Panc1 (cell line): ENCODE results near the gene ZNF146. TPM values are rescaled to one million over a fixed set of nuclear protein-coding genes. Genes with fewer than 3 reads are reported as not detected.

Experiments used
- ATAC-seq: fragments of 200-7000 bp; cut with Tn5 transposase; 2 replicates; pipeline ENCODE4 v1.9.1; 2020; ENCODE audit warnings: mild to moderate bottlenecking, moderate library complexity
- BruUV-seq: library from RNA; stranded (reverse); fragments of 400-500 nt; replicated peaks from 2 replicates; lab custom pipeline; 2021; lab: Mats Ljungman, UMichigan
- CTCF ChIA-PET: fragments of 300-600 bp; sonication (Branson Sonifier 250); formaldehyde crosslinking; loops from one replicate; lab custom pipeline; 2022; ENCODE audit warnings: antibody characterized with exemption; lab: Charles Lee
- POLR2A ChIA-PET: fragments of 300-600 bp; sonication (Branson Sonifier 250); formaldehyde crosslinking; loops from one replicate; lab custom pipeline; 2022; ENCODE audit warnings: antibody characterized with exemption; lab: Charles Lee
- DNase-seq: peaks from one replicate; pipeline ENCODE4 v3.0.0-alpha.2; 2010; ENCODE audit warnings: low read depth, low spot score
- H3K27ac ChIP-seq: 2 replicates; pipeline ENCODE4 v1.5.1; 2011; ENCODE audit warnings: mild to moderate bottlenecking, low read length, inconsistent platforms
- H3K27me3 ChIP-seq: fragments of 200-500 bp; sonication (Bioruptor generic); 2 replicates; pipeline ENCODE4 v1.6.0; 2014; ENCODE audit warnings: low read length, inconsistent platforms; ENCODE audit not compliant: control insufficient read depth, insufficient read depth
- H3K36me3 ChIP-seq: fragments of 200-500 bp; sonication (Bioruptor generic); 2 replicates; pipeline ENCODE4 v1.5.1; 2014; ENCODE audit warnings: inconsistent platforms, mild to moderate bottlenecking, low read length, moderate library complexity; ENCODE audit not compliant: control insufficient read depth, insufficient read depth
- H3K4me1 ChIP-seq: 2 replicates; pipeline ENCODE4 v1.5.1; 2011; ENCODE audit warnings: inconsistent platforms, mild to moderate bottlenecking, low read length, moderate library complexity; ENCODE audit not compliant: control insufficient read depth, insufficient read depth
- H3K4me3 ChIP-seq, 2 experiments: 2 replicates each; pipeline ENCODE4 v1.5.1; 2011 to 2012; ENCODE audit warnings: low read depth in 2 of 2, low read length in 2 of 2, mild to moderate bottlenecking in 2 of 2, inconsistent platforms in 1 of 2, moderate library complexity in 1 of 2
- H3K9me3 ChIP-seq: fragments of 200-500 bp; sonication (Bioruptor generic); 2 replicates; pipeline ENCODE4 v1.5.1; 2014; ENCODE audit warnings: low read depth, mild to moderate bottlenecking, inconsistent platforms, low read length, moderate library complexity; ENCODE audit not compliant: control insufficient read depth, insufficient read depth
- CTCF ChIP-seq: fragments of 450-650 bp; IDR thresholded peaks from 2 replicates; pipeline ENCODE4 v1.5.1; 2017; ENCODE audit warnings: mild to moderate bottlenecking
- POLR2AphosphoS5 ChIP-seq: IDR thresholded peaks from 2 replicates; pipeline ENCODE4 v1.6.1; 2012; ENCODE audit warnings: mild to moderate bottlenecking, low read depth, low read length, moderate library complexity
- REST ChIP-seq, 2 experiments: IDR thresholded peaks; 2 replicates each; pipeline ENCODE4 v1.6.1; 2011 to 2012; ENCODE audit warnings: low read depth in 2 of 2, control low read depth in 1 of 2, low read length in 1 of 2, mild to moderate bottlenecking in 1 of 2, moderate library complexity in 1 of 2; ENCODE audit not compliant: insufficient read depth in 1 of 2
- SIN3A ChIP-seq: IDR thresholded peaks from 2 replicates; pipeline ENCODE4 v1.6.1; 2012; ENCODE audit warnings: low read depth, mild to moderate bottlenecking, low read length, moderate library complexity, borderline replicate concordance; ENCODE audit not compliant: insufficient read depth
- TCF7L2 ChIP-seq: IDR thresholded peaks from 2 replicates; pipeline ENCODE4 v1.6.1; 2011; ENCODE audit warnings: mild to moderate bottlenecking, low read depth, low read length, inconsistent platforms
- in situ Hi-C: cut with HindIII; loops from 2 replicates; pipeline ENCODE4 v1.10.0; 2016; ENCODE audit warnings: low sequenced_read_pairs, low pct_unique_long_range_greater_than_20kb
- intact Hi-C: fragments of 100-400 bp; cut with micrococcal nuclease; formaldehyde crosslinking; loops from one replicate; pipeline ENCODE4 v1.10.0; 2022; ENCODE audit not compliant: unreplicated experiment
- total RNA-seq: library from RNA; stranded (reverse); gene quantifications from one replicate; pipeline ENCODE4 v1.2.1, GENCODE V29; 2021; ENCODE audit not compliant: unreplicated experiment

The ZNF146 gene
- total RNA-seq, 1 experiment from 2014 or later, result 121 TPM

GRCh38 chr19:36258028-36258875, 43.3 kb downstream of the ZNF146 start:
- Histone ChIP-seq H3K9me3 (no peaks in the 10 kb centered on the region), H3K4me3 (no peak overlapping the region), H3K27me3 (no peaks in the 10 kb centered on the region), H3K4me1 (no peaks in the 10 kb centered on the region), H3K27ac (no peak overlapping the region), H3K36me3 (no peaks in the 10 kb centered on the region)
- intact Hi-C loops (no loop called here), in situ Hi-C loops (no loop called here)
- DNase-seq (no peak), ATAC-seq (no peak)
- no TSS peak for BruUV-seq
- TF ChIP-seq SIN3A (no peak), TCF7L2 (no peak), CTCF (no peak)
- ChIA-PET CTCF (no interaction called here), POLR2A (no interaction called here)

- no peak for TF ChIP-seq CTCF
- TF ChIP-seq POLR2AphosphoS5, result no peak
- no peak for TF ChIP-seq REST (IDR thresholded peaks at IDR 0.05; ENCODE audit: insufficient read depth in 1 of 2, low read depth in 2 of 2, low read length in 1 of 2)
- TF ChIP-seq SIN3A, result no peak
- TF ChIP-seq TCF7L2, result no peak
- H3K4me1 ChIP-seq, result no peaks in the 10 kb centered on the region
- in situ Hi-C loops, result no loop called here
- intact Hi-C loops, result no loop called here
- ChIA-PET POLR2A (no interaction called here), CTCF (no interaction called here)
- no peak overlapping the region for H3K4me3 ChIP-seq
- no peak overlapping the region for H3K27ac ChIP-seq
- no peaks in the 10 kb centered on the region for H3K36me3 ChIP-seq
- ATAC-seq (no peak), DNase-seq (no peak)
- H3K9me3 ChIP-seq, result no peaks in the 10 kb centered on the region
- no TSS peak for BruUV-seq
- no peaks in the 10 kb centered on the region for H3K27me3 ChIP-seq
Measured at GRCh38 chr19:36259211-36259610, 44.3 kb downstream of the ZNF146 start.
